GM18526 (cell line): ENCODE results near the gene PRELID1.

Experiments
- POLR2A ChIP-seq: IDR thresholded peaks from 3 replicates; pipeline ENCODE4 v1.6.1; 2011; ENCODE audit not compliant: insufficient read length; ENCODE audit errors: extremely low read depth

The PRELID1 gene

DNA sequence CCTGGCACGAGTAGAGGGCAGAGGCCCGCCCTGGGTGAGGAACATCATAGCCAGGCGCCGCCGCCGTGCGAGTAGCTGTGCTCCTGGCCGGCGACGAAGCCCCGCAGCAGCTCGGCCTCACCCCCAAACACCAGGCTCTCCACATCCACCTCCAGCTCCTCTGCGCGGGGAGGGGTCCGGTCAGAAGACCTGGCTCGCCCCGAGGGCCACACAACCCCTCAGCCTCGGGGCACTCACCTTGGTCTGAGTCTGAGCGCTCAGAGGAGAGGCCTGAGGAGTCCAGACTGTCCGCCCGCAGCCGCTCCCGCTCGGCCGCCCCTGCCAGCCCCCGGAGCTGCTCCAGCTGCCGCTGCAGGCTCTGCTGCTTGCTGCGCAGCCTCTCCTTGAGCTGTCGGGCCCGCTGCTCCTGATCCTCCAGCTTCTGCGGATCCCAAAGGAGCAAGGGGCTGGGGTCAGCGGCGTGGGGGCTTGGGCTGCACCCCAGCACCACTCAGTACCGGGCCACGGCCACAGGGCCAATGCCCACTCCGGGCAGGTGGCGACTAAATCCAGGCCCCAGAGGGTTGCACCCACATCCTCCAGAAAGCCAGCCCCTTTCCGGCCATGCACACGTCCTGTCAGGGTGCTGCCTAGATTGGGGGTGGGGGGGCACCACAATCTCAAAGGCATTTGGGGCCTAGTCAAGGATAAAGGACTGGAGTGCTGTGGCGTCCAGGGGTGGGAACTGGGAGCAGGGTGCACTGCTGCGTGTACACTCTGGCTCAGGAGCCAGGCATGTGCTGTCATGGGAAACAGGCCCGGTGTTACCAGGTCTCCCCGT lies 4.2 kb downstream of the PRELID1 start:
- TF ChIP-seq POLR2A: peak; percentile 33

- TF ChIP-seq POLR2A: no peak
Observed at GRCh38 chr5:177308740-177309139, 5.1 kb downstream of the PRELID1 start.

GRCh38 chr5:177309351-177310191 lies 6.0 kb downstream of the PRELID1 start:
- no peak for TF ChIP-seq POLR2A

GRCh38 chr5:177310332-177310731 lies 6.7 kb downstream of the PRELID1 start:
- TF ChIP-seq POLR2A: no peak

DNA sequence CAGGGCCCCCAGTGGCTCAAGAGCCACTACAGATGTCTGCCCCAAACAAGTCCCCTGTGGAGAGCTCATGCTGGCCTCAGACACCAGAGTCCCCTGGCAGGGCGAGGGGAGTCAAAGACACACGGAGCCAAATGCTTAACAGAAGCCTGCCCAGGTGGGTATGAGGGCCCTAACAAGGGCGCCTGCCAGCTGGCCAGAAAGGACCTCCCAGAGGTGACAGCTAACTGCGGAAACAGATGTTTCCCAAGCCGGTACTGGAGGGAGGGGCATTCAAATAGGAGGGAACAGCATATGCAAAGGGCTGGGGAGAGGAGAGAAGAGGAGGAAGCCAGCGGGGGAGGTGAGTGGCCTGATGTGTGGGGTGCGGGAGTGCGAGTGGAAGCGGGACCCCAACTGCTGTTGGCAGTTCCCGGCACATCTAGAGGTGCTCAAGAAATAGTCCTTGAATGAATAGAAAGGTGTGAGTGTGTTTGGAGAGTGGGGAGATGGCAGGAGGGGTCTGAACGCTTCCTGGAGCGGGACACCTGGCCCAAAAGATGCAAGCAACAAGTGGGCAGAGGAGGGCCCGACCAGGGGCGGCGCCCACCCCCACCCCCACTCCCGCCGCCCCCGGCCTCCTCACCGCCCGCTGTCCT lies 7.3 kb downstream of the PRELID1 start:
- peak; percentile 62 for TF ChIP-seq POLR2A

DNA sequence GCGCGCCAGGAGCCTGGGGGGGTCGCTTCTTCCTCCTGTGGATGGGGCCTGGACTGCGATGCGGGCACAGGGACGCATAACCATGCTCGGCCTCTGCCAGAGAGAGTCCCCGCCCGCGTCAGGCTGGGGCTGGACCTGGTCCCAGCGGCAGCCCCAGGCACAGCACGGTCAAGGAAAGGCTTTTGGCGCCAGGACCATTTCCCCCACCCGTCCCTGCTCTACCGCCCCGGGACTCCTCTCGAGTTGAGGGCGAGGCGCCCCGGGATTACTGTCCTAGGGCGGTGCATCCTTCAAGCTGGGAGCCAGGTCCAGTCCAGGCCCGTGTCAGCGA lies 7.8 kb downstream of the PRELID1 start:
- TF ChIP-seq POLR2A: no peak

GRCh38 chr5:177311723-177312648 lies 8.4 kb downstream of the PRELID1 start, which contains the start of gene MXD3:
Gene MXD3 (minus strand): TSS chr5:177311898. CDS start chr5:177311830, 68 bp downstream.
- TF ChIP-seq POLR2A: peak; percentile 50

DNA sequence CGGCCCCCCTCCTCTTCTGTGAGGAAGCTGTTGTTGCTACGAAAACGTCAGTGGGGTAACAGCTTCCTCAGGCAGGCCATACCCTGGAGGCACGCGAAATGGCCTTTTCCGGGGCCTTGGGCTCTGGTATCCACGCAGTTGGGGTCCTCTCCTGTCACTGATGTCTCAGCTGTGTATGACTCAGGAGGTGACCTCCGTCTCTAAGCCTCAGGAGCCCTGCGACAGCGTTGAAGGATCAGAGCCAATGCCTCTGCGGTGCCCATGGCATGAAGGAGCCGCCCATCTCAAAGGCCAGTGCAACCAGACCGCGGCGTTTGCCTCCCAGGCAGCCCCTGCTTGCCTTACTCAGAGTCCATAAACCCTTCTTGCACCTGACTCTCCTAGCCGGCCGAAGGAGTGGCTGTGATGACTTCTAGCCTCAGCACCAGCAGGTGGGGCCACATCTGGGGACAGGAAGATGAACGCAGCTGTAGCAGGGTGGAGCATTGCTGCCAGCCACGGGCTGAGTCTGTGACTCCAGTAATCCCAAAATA lies 9.1 kb downstream of the PRELID1 start:
- TF ChIP-seq POLR2A: peak; percentile 7

DNA sequence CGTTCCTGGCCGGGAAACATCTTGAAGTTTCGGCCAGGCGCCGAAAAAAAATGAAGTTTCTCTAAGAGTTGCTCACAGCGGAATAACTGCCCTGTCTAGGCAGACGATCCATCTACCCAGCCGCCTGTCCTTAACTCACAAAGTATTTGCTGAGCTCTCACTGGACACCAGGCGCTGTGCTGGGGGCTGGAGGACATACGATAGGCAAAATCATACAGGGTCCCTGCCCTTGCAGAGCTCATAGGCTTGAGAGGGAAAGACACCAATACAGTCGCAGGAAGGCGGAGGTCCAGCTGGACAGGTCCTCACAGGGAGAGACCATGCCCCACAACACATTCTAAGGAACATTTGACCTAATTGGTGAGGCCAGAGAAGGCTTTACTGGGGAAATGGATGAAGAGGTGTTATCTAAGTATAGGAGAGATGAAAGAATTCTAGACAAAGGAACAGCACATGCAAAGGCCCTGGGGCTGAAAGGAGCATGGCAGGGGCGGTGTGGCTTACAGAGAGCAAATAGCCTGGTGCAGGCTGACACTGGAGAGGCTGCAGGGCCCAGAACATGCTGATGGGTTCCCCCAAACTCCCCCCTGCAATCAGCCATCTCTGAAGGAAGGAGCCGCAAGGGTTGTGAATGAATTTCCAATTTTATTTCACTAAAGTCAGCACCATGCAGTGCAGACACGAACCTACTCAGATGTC lies 10.1 kb downstream of the PRELID1 start:
- no peak for TF ChIP-seq POLR2A

- no peak for TF ChIP-seq POLR2A
Observed at GRCh38 chr5:177314376-177315342, 11.1 kb downstream of the PRELID1 start.

DNA sequence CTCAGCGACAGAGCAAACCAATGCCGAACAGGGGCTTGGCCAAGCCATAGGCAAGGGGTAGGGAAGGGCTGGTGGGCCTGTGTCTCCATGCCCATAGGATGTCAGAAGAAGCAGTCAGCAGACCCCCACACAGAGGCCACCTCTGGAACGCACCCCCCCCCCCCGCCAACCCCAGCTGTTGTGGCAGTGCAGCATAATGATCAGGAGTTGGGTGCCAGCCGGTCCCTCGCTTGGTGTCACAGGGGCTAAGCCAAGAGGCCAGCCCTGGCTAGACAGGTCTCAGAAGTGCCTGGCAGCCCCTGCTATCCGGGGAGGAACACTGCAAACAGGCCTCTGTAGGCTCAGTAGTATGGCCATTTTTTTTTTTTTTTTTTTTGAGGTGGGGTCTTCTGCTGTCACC lies 11.8 kb downstream of the PRELID1 start:
- no peak for TF ChIP-seq POLR2A

- TF ChIP-seq POLR2A: no peak
Observed at GRCh38 chr5:177316005-177316404, 12.4 kb downstream of the PRELID1 start.

DNA sequence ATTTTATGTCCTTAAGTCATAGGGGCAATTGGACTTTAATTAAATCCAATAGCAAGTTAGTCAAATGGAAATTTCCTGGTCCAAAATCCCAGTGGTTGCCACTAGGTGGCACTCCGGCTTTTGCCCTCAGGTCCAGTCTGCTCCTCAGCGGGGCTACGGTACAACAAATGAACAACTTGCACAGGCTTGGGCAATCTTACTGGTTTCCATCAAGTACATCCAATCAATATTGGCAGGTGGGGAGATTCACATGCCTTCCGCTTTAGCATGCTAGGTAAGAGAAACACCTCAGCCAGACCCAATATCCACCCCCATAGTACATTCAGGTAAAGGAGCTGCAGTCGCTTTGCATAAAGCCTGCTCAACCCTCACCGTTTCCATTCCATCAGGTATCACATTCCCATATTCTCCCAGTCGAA lies 14.4 kb downstream of the PRELID1 start:
- no peak for TF ChIP-seq POLR2A
